Fibroblast of villous mesenchyme (primary cell): Measurements from ENCODE around the gene STAP1. TPM values are rescaled to one million over a fixed set of nuclear protein-coding genes. Genes with fewer than 3 reads are reported as not detected.
"Not testable (repeated sequence)": the region's sequence is repeated elsewhere in the genome, so short reads cannot be mapped to it uniquely, and the experiment has no call there.

ENCODE experiments used
- DNase-seq: peaks from one replicate; pipeline ENCODE4 v3.0.0-alpha.2; 2010; ENCODE audit warnings: low read depth
- H3K4me3 ChIP-seq: 2 replicates; pipeline ENCODE4 v1.5.1; 2011; ENCODE audit warnings: low read depth, mild to moderate bottlenecking, low read length
- total RNA-seq: library from RNA; depleted of rRNA; stranded (reverse); fragments of >200 nt; gene quantifications from 2 replicates; pipeline ENCODE4 v1.2.3, GENCODE V29; 2012
- TF ChIP-seq, protein P1 (sequence below): IDR thresholded peaks from 2 replicates; pipeline ENCODE4 v1.5.1; 2012; ENCODE audit warnings: low read depth, mild to moderate bottlenecking, low read length; ENCODE audit not compliant: insufficient read depth

Gene STAP1, protein sequence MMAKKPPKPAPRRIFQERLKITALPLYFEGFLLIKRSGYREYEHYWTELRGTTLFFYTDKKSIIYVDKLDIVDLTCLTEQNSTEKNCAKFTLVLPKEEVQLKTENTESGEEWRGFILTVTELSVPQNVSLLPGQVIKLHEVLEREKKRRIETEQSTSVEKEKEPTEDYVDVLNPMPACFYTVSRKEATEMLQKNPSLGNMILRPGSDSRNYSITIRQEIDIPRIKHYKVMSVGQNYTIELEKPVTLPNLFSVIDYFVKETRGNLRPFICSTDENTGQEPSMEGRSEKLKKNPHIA
- not detected in 2 replicates for total RNA-seq

DNA sequence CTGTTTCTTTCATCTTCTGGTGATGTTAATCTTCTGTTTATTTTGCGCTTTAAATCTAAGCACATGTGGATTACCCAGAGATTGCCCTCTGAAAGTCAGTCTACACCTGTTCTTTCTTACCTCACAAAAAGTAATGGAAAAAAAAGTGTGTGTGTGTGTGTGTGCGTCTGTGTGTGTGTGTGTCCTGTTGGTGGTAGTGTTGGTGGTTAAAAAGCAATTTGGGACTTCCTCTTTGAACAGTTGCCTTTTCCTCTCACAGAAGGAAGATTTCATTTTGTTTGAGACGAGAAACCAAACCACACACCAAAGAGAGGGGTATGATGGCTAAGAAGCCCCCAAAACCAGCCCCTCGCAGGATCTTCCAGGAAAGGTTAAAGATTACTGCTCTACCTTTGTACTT is at the start of gene STAP1:
STAP1 (plus strand) TSS at position 235 of the 400 bp plus-strand sequence; CDS start at position 318, 83 bp downstream.
- TF ChIP-seq, protein P1, sequence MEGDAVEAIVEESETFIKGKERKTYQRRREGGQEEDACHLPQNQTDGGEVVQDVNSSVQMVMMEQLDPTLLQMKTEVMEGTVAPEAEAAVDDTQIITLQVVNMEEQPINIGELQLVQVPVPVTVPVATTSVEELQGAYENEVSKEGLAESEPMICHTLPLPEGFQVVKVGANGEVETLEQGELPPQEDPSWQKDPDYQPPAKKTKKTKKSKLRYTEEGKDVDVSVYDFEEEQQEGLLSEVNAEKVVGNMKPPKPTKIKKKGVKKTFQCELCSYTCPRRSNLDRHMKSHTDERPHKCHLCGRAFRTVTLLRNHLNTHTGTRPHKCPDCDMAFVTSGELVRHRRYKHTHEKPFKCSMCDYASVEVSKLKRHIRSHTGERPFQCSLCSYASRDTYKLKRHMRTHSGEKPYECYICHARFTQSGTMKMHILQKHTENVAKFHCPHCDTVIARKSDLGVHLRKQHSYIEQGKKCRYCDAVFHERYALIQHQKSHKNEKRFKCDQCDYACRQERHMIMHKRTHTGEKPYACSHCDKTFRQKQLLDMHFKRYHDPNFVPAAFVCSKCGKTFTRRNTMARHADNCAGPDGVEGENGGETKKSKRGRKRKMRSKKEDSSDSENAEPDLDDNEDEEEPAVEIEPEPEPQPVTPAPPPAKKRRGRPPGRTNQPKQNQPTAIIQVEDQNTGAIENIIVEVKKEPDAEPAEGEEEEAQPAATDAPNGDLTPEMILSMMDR, result no peak
- no peak within 1 kb of the TSS for H3K4me3 ChIP-seq
- DNase-seq, result no peak

DNA sequence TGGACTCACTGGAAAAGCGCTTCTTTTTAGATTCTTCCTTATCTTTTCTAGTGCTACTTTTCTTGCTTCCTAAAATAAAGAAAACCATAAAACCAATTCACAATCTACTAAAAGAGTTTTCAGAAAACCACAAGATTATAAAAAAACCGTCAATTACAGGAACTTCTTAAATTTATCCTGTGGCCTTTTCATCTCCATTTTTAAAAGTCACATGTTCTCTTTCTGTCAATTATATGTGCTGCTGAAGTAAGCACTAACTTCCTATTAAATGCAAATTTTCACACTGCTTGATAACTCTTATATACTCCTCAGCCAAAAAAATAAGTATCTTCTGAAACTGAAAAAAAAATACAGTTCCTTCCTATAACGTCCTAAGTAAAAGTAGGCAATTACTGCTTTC is 46.0 kb upstream of the STAP1 start:
- H3K4me3 ChIP-seq, result no peak overlapping the region
- TF ChIP-seq, protein P1, result no peak
- no peak for DNase-seq

GRCh38 chr4:67520141-67520540 is 38.4 kb upstream of the STAP1 start:
- H3K4me3 ChIP-seq, result no peak overlapping the region
- TF ChIP-seq, protein P1, result no peak
- no peak for DNase-seq

DNA sequence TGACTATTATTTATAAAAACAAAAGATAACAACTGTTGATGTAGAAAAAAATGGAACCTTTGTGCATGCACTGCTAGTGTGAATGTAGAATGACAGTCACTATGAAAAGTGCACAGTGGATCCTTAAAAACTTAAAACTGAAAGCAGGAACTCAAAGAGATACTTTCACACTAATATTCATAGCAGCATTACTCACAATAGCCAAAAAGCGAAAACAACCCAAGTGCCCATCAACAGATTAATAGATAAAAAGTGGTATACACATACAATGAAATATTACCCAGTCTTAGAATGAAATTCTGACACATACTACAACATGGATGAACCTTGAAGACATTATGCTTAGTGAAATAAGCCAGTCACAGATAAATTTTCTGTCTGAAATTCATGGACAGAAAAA is 37.0 kb upstream of the STAP1 start:
- no peak overlapping the region for H3K4me3 ChIP-seq
- TF ChIP-seq, protein P1, result no peak
- no peak for DNase-seq

DNA sequence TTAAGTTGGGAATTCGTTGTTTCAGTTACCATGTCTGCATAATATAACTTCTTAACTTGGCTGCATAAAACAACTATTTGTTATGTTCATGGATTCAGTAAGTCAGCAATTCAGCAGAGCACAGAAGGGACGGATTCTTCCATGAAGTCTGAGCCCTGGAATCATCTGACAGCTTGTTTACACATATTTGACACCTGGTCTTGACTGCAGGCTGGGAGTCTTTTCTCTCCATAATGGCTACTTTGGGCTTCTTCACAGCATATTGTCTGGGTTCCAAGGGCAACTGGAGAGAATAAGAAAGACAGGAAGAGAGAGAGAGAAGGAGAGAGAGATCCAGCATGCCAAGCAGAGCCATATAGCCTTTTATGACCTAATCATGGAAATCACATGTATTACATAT is 36.3 kb upstream of the STAP1 start:
- TF ChIP-seq, protein P1, result no peak
- DNase-seq, result peak; percentile 26
- no peak overlapping the region for H3K4me3 ChIP-seq

GRCh38 chr4:67522851-67523671 is 35.5 kb upstream of the STAP1 start:
- TF ChIP-seq, protein P1, result no peak
- DNase-seq, result peak; percentile 88
- no peak overlapping the region for H3K4me3 ChIP-seq

DNA sequence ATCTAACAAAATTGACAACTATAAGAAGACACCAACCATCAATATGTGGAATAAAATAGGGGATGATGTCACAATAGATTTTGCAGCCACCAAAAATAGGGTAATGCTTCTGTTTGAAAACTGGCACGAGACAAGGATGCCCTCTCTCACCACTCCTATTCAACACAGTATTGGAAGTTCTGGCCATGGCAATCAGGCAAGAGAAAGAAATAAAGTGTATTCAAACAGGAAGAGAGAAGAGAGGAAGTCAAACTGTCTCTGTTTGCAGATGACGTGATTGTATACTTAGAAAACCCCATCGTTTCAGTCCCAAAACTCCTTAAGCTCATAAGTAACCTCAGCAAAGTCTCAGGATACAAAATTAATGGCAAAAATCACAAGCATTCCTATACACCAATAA is 34.4 kb upstream of the STAP1 start:
- not testable (repeated sequence) for H3K4me3 ChIP-seq, DNase-seq
